HepG2 (cell line): ENCODE data around the gene ENO3. TPM values are rescaled to one million over a fixed set of nuclear protein-coding genes. Genes with fewer than 3 reads are reported as not detected.

ENCODE experiments used
- AKAP8 ChIP-seq: sonication (generic); formaldehyde crosslinking; IDR thresholded peaks from 2 replicates; pipeline ENCODE4 v1.5.1; 2020; ENCODE audit warnings: mild to moderate bottlenecking, missing genetic modification reagents
- ELF3 ChIP-seq: IDR thresholded peaks from 2 replicates; pipeline ENCODE4 v1.6.1; 2016; ENCODE audit warnings: missing genetic modification reagents, missing compliant biosample characterization
- HMGA1 ChIP-seq: sonication (generic); formaldehyde crosslinking; conservative IDR thresholded peaks from 2 replicates; pipeline ENCODE4 v1.4.0; 2020; ENCODE audit warnings: missing genetic modification reagents
- HNRNPK ChIP-seq: fragments of 200-400 bp; formaldehyde crosslinking; IDR thresholded peaks from 2 replicates; pipeline ENCODE4 v1.6.1; 2018; ENCODE audit warnings: low read length, low read depth, moderate library complexity, mild to moderate bottlenecking; ENCODE audit not compliant: poor library complexity, severe bottlenecking
- HNRNPL ChIP-seq: fragments of 200-400 bp; formaldehyde crosslinking; IDR thresholded peaks from 2 replicates; pipeline ENCODE4 v1.6.1; 2017; ENCODE audit warnings: mild to moderate bottlenecking, low read depth, low read length
- KDM5A ChIP-seq: fragments of 200-600 bp; sonication (generic); IDR thresholded peaks from 2 replicates; pipeline ENCODE4 v1.7.0; 2018; ENCODE audit warnings: antibody characterized with exemption, mild to moderate bottlenecking, low read length, borderline replicate concordance
- MBD4 ChIP-seq: IDR thresholded peaks from 2 replicates; pipeline ENCODE4 v1.6.1; 2012; ENCODE audit warnings: low read length, inconsistent platforms, borderline replicate concordance
- NFIB ChIP-seq: sonication (generic); formaldehyde crosslinking; IDR thresholded peaks from 2 replicates; pipeline ENCODE4 v1.9.0; 2021; ENCODE audit warnings: missing genetic modification reagents, mild to moderate bottlenecking, borderline replicate concordance
- NKX3-1 ChIP-seq: sonication (generic); formaldehyde crosslinking; IDR thresholded peaks from 2 replicates; pipeline ENCODE4 v1.5.0; 2020; ENCODE audit warnings: missing genetic modification reagents
- NONO ChIP-seq, 2 experiments: fragments of 450-650 bp in 1 of 2; sonication (generic) in 1 of 2; formaldehyde crosslinking in 1 of 2; IDR thresholded peaks in 1 of 2; conservative IDR thresholded peaks in 1 of 2; 2 replicates each; pipeline versions ENCODE4 v1.6.1 to v1.8.0; 2017 to 2022; ENCODE audit warnings: mild to moderate bottlenecking in 1 of 2, missing genetic modification reagents in 1 of 2, moderate library complexity in 1 of 2
- PHF21A ChIP-seq: sonication (generic); formaldehyde crosslinking; IDR thresholded peaks from 2 replicates; pipeline ENCODE4 v1.5.0; 2020; ENCODE audit warnings: mild to moderate bottlenecking, missing genetic modification reagents
- RBFOX2 ChIP-seq: fragments of 200-400 bp; formaldehyde crosslinking; IDR thresholded peaks from 2 replicates; pipeline ENCODE4 v1.6.1; 2017; ENCODE audit warnings: low read depth, mild to moderate bottlenecking, low read length
- SP2 ChIP-seq: sonication (generic); formaldehyde crosslinking; IDR thresholded peaks from 2 replicates; pipeline ENCODE4 v1.5.1; 2020; ENCODE audit warnings: mild to moderate bottlenecking, missing genetic modification reagents
- TFDP2 ChIP-seq: sonication (generic); formaldehyde crosslinking; IDR thresholded peaks from 2 replicates; pipeline ENCODE4 v1.4.0; 2020; ENCODE audit warnings: missing genetic modification reagents
- TP53 ChIP-seq: sonication (generic); formaldehyde crosslinking; conservative IDR thresholded peaks from 2 replicates; pipeline ENCODE4 v1.4.0; 2020; ENCODE audit warnings: missing genetic modification reagents
- YEATS2 ChIP-seq: sonication (generic); formaldehyde crosslinking; IDR thresholded peaks from 2 replicates; pipeline ENCODE4 v1.4.0; 2020; ENCODE audit warnings: missing genetic modification reagents, borderline replicate concordance
- ZFX ChIP-seq: sonication (generic); formaldehyde crosslinking; IDR thresholded peaks from 2 replicates; pipeline ENCODE4 v1.4.0; 2020; ENCODE audit warnings: mild to moderate bottlenecking, low read depth, missing genetic modification reagents, moderate library complexity
- ZNF225 ChIP-seq: sonication (generic); formaldehyde crosslinking; IDR thresholded peaks from 2 replicates; pipeline ENCODE4 v1.4.0; 2020; ENCODE audit warnings: mild to moderate bottlenecking, missing genetic modification reagents
- ZNF777 ChIP-seq: sonication (generic); formaldehyde crosslinking; IDR thresholded peaks from 2 replicates; pipeline ENCODE4 v1.4.0; 2020; ENCODE audit warnings: missing genetic modification reagents
- polyA plus RNA-seq, 8 experiments: library from polyadenylated mRNA; depleted of rRNA in 3 of 8; stranded (reverse) in 7 of 8; unstranded in 1 of 8; fragments of >200 nt; fragmentation: Illumina TruSeq in 4 of 8; extraction: Trizol in 4 of 8; gene quantifications; 2 replicates each; pipeline versions ENCODE4 v1.2.1 to v1.2.3, GENCODE V29; 2011 to 2016; ENCODE audit warnings: low read depth in 4 of 8, missing spikeins in 1 of 8, mixed read lengths in 1 of 8; ENCODE audit not compliant: insufficient read depth in 1 of 8
- total RNA-seq, 5 experiments: library from RNA; depleted of rRNA; stranded (reverse); fragments of >200 nt; fragmentation: Illumina TruSeq; extraction: Trizol; gene quantifications; 2 replicates each; pipeline ENCODE4 v1.2.3, GENCODE V29; 2016; ENCODE audit warnings: low read depth in 1 of 5
- TF ChIP-seq, protein P1 (sequence below): sonication (generic); formaldehyde crosslinking; IDR thresholded peaks from 2 replicates; pipeline ENCODE4 v1.8.1; 2023; ENCODE audit warnings: mild to moderate bottlenecking, moderate library complexity, missing genetic modification reagents
- TF ChIP-seq, protein P2 (sequence below): sonication (generic); formaldehyde crosslinking; IDR thresholded peaks from 2 replicates; pipeline ENCODE4 v1.8.0; 2022; ENCODE audit warnings: missing genetic modification reagents, low read depth, mild to moderate bottlenecking, borderline replicate concordance
- TF ChIP-seq, protein P3 (sequence below): sonication (generic); formaldehyde crosslinking; IDR thresholded peaks from 2 replicates; pipeline ENCODE4 v1.4.0; 2020; ENCODE audit warnings: low read depth, mild to moderate bottlenecking, missing genetic modification reagents
- TF ChIP-seq, protein P4 (sequence below): sonication (generic); formaldehyde crosslinking; IDR thresholded peaks from 2 replicates; pipeline ENCODE4 v1.8.1; 2022; ENCODE audit warnings: low read depth, mild to moderate bottlenecking, missing genetic modification reagents

ENO3 gene
- total and polyA plus RNA-seq, 2 of the 13 experiments (the other 11 are each of a cell fraction or from before 2014, with no cell fraction given), result 59.8 to 69.8 TPM

DNA sequence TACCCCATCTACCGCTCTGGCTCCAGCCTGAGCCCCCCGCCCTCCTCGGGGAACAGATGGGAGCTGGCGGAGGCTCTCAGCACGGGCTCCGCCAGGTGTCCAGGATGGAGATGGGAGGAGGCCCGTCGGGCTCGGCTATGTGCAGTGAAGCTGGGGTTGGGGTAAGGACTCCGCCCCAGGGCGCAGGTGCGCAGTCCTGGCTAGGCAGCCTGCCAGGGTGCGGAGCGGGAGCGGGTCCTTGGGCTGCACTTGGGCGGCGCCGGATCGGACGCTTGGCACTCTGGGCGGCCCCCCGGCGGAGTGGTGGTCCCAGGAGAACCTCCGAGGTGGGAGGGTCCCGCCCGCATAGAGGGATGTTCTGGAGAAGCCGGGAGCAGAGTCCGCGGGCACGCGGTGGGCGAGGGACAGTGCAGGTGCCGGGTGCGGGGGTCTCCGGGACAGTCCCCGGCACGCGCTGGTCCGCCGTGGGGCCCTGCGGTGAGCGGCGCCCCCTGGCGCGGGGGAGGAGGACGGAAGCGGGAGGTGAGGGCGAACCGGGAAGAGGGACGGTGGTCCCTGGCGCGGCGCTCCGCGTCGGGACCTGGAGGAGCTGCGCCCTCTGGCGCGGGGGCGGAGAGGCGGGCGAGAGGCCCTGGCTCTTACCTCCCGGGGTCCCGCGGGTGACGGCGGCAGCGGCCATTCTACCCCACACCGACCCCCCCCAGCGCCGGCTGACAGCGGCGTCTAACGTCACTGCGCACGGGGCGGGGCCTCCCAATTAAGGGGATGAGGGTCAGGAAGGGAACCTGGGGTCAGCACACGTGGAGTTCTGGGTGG is 36.2 kb downstream of the ENO3 start, which contains the start of gene CAMTA2 (continued):
- TF ChIP-seq YEATS2 (CRISPR knock-in tag) (peak; percentile 58; the same call in 1 of the 2 replicates), SP2 (CRISPR knock-in tag) (peak; percentile 57), TFDP2 (CRISPR knock-in tag) (peak; percentile 59), HNRNPL (0 out of 2 replicates have a peak, but pooled peaks have one; percentile 36), ELF3 (CRISPR knock-in tag) (peak; percentile 79), ZNF777 (CRISPR knock-in tag) (peak; percentile 52; the same call in 1 of the 2 replicates), KDM5A (peak; percentile 54; the same call in 1 of the 2 replicates), NKX3-1 (peak; percentile 82), HMGA1 (CRISPR knock-in tag) (no peak), MBD4 (no peak), HNRNPK (peak; percentile 85), NONO (IDR thresholded peaks at IDR 0.05) (no peak), NONO (CRISPR knock-in tag; conservative IDR thresholded peaks at IDR 0.05) (peak; percentile 97), TP53 (CRISPR knock-in tag) (no peak), ZNF225 (CRISPR knock-in tag) (no peak; the same call in 1 of the 2 replicates), PHF21A (CRISPR knock-in tag) (peak; percentile 75), ZFX (CRISPR knock-in tag) (peak; percentile 78), RBFOX2 (peak; percentile 85), AKAP8 (CRISPR knock-in tag) (0 out of 2 replicates have a peak, but pooled peaks have one; percentile 82), NFIB (CRISPR knock-in tag) (no peak)
- TF ChIP-seq, protein P1, sequence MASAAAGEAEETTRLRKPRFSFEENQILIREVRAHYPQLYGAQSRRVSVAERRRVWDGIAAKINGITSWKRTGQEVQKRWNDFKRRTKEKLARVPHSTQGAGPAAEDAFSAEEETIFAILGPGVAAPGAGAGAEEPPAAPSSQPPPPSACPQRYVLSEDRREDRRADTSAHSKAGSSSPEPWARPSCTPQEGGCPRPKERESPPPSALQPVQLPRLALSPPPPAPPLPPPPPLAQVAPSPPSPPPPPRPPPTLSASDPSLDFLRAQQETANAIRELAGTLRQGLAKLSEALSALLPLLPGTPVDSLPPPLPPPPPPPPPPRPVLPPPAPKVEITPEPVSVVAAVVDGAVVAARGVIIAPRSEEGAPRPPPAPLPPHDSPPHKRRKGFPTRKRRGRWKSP (CRISPR knock-in tag), result peak; percentile 67; the same call in 1 of the 2 replicates
- TF ChIP-seq, protein P2, sequence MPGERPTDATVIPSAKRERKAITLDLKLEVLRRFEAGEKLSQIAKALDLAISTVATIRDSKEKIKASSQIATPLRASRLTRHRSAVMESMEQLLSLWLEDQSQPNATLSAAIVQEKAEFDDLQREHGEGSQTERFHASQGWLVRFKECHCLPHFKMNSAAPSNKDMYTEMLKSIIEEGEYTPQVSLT, result no peak
- TF ChIP-seq, protein P3, sequence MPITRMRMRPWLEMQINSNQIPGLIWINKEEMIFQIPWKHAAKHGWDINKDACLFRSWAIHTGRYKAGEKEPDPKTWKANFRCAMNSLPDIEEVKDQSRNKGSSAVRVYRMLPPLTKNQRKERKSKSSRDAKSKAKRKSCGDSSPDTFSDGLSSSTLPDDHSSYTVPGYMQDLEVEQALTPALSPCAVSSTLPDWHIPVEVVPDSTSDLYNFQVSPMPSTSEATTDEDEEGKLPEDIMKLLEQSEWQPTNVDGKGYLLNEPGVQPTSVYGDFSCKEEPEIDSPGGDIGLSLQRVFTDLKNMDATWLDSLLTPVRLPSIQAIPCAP (CRISPR knock-in tag), result no peak
- TF ChIP-seq, protein P4, sequence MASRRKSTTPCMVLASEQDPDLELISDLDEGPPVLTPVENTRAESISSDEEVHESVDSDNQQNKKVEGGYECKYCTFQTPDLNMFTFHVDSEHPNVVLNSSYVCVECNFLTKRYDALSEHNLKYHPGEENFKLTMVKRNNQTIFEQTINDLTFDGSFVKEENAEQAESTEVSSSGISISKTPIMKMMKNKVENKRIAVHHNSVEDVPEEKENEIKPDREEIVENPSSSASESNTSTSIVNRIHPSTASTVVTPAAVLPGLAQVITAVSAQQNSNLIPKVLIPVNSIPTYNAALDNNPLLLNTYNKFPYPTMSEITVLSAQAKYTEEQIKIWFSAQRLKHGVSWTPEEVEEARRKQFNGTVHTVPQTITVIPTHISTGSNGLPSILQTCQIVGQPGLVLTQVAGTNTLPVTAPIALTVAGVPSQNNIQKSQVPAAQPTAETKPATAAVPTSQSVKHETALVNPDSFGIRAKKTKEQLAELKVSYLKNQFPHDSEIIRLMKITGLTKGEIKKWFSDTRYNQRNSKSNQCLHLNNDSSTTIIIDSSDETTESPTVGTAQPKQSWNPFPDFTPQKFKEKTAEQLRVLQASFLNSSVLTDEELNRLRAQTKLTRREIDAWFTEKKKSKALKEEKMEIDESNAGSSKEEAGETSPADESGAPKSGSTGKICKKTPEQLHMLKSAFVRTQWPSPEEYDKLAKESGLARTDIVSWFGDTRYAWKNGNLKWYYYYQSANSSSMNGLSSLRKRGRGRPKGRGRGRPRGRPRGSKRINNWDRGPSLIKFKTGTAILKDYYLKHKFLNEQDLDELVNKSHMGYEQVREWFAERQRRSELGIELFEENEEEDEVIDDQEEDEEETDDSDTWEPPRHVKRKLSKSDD, result peak; percentile 95; the same call in 1 of the 2 replicates
